KMS-11 (cell line): Measurements from ENCODE around the gene DAPK3.
"Not testable (repeated sequence)": the region's sequence is repeated elsewhere in the genome, so short reads cannot be mapped to it uniquely, and the experiment has no call there.

Experiments
- H2AFZ ChIP-seq: fragments of 200-600 bp; sonication (generic); 2 replicates; pipeline ENCODE4 v1.6.1; 2016; ENCODE audit warnings: antibody characterized with exemption, mixed run types, low read depth
- H3K27ac ChIP-seq: fragments of 200-600 bp; sonication (generic); 2 replicates; pipeline ENCODE4 v1.6.1; 2016; ENCODE audit warnings: mild to moderate bottlenecking, mixed run types
- H3K27me3 ChIP-seq: fragments of 200-600 bp; sonication (generic); 2 replicates; pipeline ENCODE4 v1.6.1; 2017; ENCODE audit warnings: mild to moderate bottlenecking, low read depth, mixed run types, moderate library complexity; ENCODE audit not compliant: insufficient read depth
- H3K36me3 ChIP-seq: fragments of 200-600 bp; sonication (generic); 2 replicates; pipeline ENCODE4 v1.6.1; 2017; ENCODE audit warnings: mild to moderate bottlenecking, mixed run types; ENCODE audit not compliant: insufficient read depth
- H3K4me1 ChIP-seq: fragments of 200-600 bp; sonication (generic); 2 replicates; pipeline ENCODE4 v1.6.1; 2016; ENCODE audit warnings: mild to moderate bottlenecking, low read depth, mixed run types; ENCODE audit not compliant: poor library complexity, severe bottlenecking
- H3K4me2 ChIP-seq: fragments of 200-600 bp; sonication (generic); 2 replicates; pipeline ENCODE4 v1.7.0; 2016; ENCODE audit warnings: mild to moderate bottlenecking, mixed run types
- H3K4me3 ChIP-seq: fragments of 200-600 bp; sonication (generic); IDR thresholded peaks from 2 replicates; pipeline ENCODE4 v1.6.1; 2017; ENCODE audit warnings: low read depth, low read length, mixed read lengths; ENCODE audit not compliant: insufficient read depth
- H3K79me2 ChIP-seq: fragments of 200-600 bp; sonication (generic); 2 replicates; pipeline ENCODE4 v1.6.1; 2016; ENCODE audit warnings: low read depth, mixed run types; ENCODE audit not compliant: insufficient read depth
- H3K9ac ChIP-seq: fragments of 200-600 bp; sonication (generic); 2 replicates; pipeline ENCODE4 v1.6.1; 2016; ENCODE audit warnings: mild to moderate bottlenecking, mixed run types
- H4K20me1 ChIP-seq: fragments of 200-600 bp; sonication (generic); 2 replicates; pipeline ENCODE4 v1.6.1; 2016; ENCODE audit warnings: mild to moderate bottlenecking, mixed run types; ENCODE audit not compliant: insufficient read depth
- TF ChIP-seq, protein P1 (sequence below): fragments of 200-600 bp; sonication (generic); conservative IDR thresholded peaks from 2 replicates; pipeline ENCODE4 v1.6.1; 2017; ENCODE audit warnings: low read depth, mild to moderate bottlenecking, antibody characterized with exemption, low read length, moderate library complexity, mixed read lengths

DAPK3 gene

DNA sequence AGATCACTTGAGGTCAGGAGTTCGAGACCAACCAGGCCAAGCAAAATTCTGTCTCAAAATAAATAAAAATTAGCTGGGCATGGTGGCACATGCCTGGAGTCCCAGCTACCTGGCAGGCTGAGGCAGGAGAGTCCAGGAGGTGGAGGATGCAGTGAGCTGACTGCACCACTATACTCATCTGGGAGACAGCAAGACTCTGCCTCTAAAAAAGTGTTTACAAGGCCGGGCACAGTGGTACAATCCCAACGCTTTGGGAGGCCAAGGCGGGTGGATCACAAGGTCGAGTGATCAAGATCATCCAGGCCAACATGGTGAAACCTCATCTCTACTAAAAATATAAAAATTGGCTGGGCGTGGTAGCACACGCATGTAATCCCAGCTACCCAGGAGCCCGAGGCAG lies 4.2 kb upstream of the DAPK3 start:
- H3K9ac ChIP-seq = no peak overlapping the region
- TF ChIP-seq, protein P1, sequence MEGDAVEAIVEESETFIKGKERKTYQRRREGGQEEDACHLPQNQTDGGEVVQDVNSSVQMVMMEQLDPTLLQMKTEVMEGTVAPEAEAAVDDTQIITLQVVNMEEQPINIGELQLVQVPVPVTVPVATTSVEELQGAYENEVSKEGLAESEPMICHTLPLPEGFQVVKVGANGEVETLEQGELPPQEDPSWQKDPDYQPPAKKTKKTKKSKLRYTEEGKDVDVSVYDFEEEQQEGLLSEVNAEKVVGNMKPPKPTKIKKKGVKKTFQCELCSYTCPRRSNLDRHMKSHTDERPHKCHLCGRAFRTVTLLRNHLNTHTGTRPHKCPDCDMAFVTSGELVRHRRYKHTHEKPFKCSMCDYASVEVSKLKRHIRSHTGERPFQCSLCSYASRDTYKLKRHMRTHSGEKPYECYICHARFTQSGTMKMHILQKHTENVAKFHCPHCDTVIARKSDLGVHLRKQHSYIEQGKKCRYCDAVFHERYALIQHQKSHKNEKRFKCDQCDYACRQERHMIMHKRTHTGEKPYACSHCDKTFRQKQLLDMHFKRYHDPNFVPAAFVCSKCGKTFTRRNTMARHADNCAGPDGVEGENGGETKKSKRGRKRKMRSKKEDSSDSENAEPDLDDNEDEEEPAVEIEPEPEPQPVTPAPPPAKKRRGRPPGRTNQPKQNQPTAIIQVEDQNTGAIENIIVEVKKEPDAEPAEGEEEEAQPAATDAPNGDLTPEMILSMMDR = no peak
- H3K27me3 ChIP-seq = no peaks in the 10 kb centered on the region
- no peak overlapping the region for H2AFZ ChIP-seq
- H3K27ac ChIP-seq = no peak overlapping the region
- H3K36me3 ChIP-seq = peaks cover 22% of the 10 kb centered on the region; the same call in 1 of the 2 replicates
- H3K4me3 ChIP-seq = no peak overlapping the region
- H3K79me2 ChIP-seq = peaks cover 25% of the 10 kb centered on the region; the same call in 1 of the 2 replicates
- H4K20me1 ChIP-seq = 0 out of 2 replicates have a peak, but pooled peaks cover 8% of the 10 kb centered on the region
- H3K4me1 ChIP-seq = peaks cover 9% of the 10 kb centered on the region
- H3K4me2 ChIP-seq = no peak overlapping the region

DNA sequence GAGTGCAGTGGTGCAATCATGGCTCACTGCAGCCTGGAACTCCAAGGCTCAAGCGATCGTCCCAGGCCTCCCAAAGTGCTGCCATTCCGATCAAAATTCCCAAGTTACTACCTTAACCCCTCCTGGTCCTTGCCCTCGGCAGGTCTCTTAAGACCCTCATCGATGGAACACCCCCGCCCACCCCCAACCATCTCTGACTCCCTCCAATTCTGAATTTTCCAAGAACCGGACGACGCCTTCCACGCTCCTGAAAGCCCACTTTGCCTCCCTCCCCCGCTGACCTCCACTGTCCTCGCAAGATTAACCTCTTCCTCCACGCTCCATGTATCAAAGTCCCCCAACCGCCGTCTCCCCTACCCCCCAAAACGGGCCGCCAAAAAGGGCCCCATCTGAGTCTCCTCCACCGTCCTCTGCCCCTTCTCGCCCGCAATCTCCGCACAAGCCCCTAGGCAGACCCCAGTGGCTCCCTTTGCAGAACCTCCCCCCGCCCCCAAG lies 539 bp downstream of the DAPK3 start:
- Histone ChIP-seq H4K20me1 (no peaks in the 10 kb centered on the region), H3K27ac (no peak overlapping the region), H3K4me3 (no peak overlapping the region), H3K79me2 (peaks cover 4% of the 10 kb centered on the region; the same call in 1 of the 2 replicates), H3K9ac (peak overlapping the region; percentile 65), H2AFZ (peak overlapping the region; percentile 42; the same call in 1 of the 2 replicates), H3K4me1 (peaks cover 27% of the 10 kb centered on the region), H3K36me3 (no peaks in the 10 kb centered on the region), H3K27me3 (no peaks in the 10 kb centered on the region), H3K4me2 (peak overlapping the region; percentile 85)
- TF ChIP-seq, protein P1 = no peak

DNA sequence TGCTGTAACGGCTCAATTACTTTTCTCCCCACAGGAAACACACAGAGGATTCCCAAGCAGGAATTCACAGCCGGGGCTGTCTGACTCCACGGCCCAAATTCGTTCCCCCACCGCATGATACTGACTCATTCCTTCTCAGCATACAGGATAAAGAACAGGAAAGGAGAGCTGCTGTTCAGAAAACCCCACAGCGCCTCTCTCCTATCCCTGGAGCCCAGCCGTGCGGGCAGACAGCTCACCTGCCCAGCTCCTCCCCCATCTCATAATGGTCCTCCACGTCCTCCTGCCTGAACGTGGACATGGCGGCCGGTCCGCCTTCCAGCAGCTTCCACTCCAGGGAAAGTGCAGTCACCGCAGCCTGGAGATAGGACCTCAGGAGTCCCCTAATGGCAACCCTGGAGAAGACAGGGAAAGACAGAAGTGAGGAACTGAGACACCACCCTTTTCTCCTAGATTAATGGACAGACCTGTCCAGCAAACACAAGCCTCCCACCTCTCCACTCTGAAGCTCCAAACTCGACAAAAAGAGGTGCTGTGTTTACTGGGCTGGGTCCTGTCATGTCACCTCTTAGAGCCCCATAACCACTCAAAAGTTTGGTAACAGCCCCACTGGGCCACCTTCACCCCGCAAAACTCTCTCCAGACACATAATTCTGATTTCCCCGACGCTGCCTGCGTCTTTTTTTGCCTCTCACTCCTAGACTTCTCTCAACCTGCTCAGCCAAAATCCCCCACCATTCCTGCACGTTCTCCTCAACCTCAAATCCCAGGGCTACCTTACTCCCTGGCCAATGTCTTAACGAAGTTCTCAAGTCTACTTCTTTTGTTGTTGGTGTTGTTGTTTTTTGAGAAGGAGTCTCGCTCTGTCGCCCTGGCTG lies 1.2 kb downstream of the DAPK3 start:
- H3K4me1 ChIP-seq = peaks cover 27% of the 10 kb centered on the region
- no peak overlapping the region for H2AFZ ChIP-seq
- H3K4me3 ChIP-seq = no peak overlapping the region
- no peaks in the 10 kb centered on the region for H3K36me3 ChIP-seq
- H3K27ac ChIP-seq = no peak overlapping the region
- H3K79me2 ChIP-seq = peaks cover 4% of the 10 kb centered on the region; the same call in 1 of the 2 replicates
- H3K4me2 ChIP-seq = peak overlapping the region; percentile 85
- no peaks in the 10 kb centered on the region for H4K20me1 ChIP-seq
- H3K27me3 ChIP-seq = no peaks in the 10 kb centered on the region
- TF ChIP-seq, protein P1 = no peak
- H3K9ac ChIP-seq = peak overlapping the region; percentile 65; the same call in 1 of the 2 replicates

DNA sequence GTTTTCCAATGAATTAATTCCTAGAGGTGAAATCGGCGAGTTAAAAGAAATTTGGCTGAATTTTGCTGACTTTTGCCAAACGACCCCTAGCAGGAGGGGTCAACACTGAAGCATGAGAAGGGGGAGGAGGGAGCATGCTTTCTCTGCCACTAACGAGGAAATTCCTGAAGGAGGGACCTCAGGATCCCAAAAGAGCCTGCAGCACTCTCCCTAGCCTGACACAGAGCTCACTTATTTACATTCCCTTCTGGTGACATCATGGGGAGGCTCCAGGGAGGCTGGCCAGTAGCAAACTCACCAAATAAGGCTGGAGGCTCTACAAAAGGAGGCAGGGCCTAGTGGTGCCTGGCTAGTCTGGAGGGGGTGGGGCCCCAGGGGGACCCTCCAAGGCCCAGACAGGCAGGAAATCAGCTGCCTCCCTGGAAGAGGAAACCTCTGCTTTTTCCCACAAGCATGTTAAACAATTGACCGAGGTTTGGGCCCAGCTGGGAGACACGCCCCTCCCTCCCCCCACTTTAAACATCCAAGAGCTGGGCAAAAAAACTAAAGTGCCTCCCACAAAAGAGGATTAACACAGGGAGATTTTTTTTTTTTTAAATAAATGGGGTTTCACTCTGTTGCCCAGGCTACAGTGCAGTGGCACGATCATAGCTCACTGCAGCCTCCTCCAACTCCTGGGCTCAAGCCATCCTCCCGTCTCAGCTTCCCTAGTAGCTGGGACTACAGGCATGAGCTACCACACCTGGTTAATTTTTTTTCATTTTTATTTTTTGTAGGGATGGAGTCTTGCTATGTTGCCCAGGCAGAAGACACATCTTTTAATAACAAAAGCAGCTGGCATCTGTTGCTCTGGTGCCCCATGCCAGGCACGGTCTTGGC lies 2.1 kb downstream of the DAPK3 start:
- no peak overlapping the region for H3K27ac ChIP-seq
- TF ChIP-seq, protein P1 = no peak
- H3K4me2 ChIP-seq = no peak overlapping the region
- H3K27me3 ChIP-seq = no peaks in the 10 kb centered on the region
- H2AFZ ChIP-seq = no peak overlapping the region
- no peaks in the 10 kb centered on the region for H3K36me3 ChIP-seq
- no peak overlapping the region for H3K4me3 ChIP-seq
- no peak overlapping the region for H3K9ac ChIP-seq
- H3K4me1 ChIP-seq = peaks cover 27% of the 10 kb centered on the region
- H4K20me1 ChIP-seq = no peaks in the 10 kb centered on the region
- peaks cover 4% of the 10 kb centered on the region; the same call in 1 of the 2 replicates for H3K79me2 ChIP-seq

DNA sequence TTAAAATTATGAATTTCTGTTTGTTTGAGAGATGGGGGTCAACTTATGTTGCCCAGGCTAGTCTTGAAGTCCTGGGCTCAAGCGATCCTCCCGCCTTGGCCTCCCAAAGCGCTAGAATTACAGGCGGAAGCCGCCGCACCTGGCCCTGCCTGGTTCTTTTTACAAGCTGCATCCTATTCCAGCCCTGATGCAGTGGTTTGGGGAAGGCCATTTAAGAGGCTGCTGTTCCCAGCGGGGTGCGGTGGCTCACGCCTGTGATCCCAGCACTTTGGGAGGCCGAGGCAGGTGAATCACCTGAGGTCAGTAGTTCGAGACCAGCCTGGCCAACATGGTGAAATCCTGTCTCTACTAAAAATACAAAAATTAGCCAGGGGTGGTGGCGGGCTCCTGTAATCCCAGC lies 2.9 kb downstream of the DAPK3 start:
- H3K4me2 ChIP-seq, H3K27me3 ChIP-seq, H3K79me2 ChIP-seq, H2AFZ ChIP-seq, H3K36me3 ChIP-seq, H4K20me1 ChIP-seq, H3K27ac ChIP-seq, H3K4me3 ChIP-seq, H3K9ac ChIP-seq: not testable (repeated sequence)
- H3K4me1 ChIP-seq = peaks cover 27% of the 10 kb centered on the region
